DMS 273 (cell line): ENCODE data around the gene NAA35.
A peak's percentile ranks its signal among the peaks of the same experiment; 100 is the strongest.

ENCODE experiments used
- DNase-seq: peaks from one replicate; lab custom pipeline; 2025; ENCODE audit not compliant: unreplicated experiment; lab: John Stamatoyannopoulos, UW

NAA35 gene

GRCh38 chr9:86061972-86062739 lies 121.2 kb downstream of the NAA35 start:
- no peak for DNase-seq

DNA sequence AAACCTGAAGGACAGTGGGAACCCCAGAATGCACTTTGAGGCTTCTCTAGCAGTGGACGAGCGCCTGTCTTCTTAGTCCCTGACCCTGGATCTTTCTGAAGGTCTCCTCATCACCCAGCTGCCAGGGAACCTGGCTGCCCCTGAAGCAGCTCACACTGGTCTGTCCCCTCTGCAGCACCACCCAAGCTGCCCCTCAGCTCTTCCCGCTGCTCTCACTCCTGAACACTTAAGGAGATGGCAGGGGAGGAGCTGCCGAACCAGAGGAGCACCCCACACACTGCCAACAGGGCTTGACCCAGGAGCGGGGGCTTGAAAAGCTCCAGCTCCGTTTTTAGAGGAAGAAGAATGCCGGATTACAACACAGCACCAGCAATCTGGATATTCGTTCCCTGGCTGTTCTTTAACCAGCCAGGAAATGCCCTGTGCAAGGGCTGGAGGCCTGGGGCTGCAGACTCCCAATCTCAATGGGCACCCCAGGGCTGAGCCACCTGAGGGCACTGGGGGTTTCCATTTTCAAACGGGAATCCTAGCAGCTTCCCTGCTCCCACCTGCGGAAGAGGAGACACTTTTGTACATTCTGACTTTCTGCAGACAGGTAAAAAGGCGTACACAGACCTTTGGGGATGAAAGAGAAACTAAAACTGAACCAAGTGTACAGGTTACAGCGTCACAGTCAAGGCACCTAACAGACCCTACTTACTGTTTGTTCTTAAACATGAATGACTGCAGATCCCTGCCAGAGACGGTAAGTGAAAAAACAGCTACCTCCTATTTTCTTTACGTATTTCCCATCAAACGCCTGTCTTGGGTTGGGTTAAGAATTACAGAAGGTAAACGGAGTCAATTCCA lies 122.1 kb downstream of the NAA35 start:
- no peak for DNase-seq

DNA sequence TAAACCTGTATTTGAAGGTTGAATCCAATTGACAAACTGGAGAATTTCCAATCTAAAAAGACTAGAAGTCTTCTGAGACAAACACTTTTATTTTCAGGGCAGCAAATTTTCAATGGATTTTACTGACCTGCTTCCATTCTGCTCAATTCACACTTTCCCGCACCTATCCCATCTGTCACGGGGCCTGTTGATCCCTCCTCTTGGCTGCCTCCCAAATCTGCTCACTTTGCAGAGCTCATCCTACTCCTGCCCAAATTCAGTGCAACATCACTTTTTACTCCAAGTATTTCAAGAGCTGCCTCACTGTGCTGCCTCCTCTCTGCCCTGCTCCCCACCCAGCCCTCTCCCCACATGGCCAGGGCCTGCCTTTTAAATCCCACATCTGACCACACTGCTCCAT lies 123.3 kb downstream of the NAA35 start:
- DNase-seq = peak; percentile 88

DNA sequence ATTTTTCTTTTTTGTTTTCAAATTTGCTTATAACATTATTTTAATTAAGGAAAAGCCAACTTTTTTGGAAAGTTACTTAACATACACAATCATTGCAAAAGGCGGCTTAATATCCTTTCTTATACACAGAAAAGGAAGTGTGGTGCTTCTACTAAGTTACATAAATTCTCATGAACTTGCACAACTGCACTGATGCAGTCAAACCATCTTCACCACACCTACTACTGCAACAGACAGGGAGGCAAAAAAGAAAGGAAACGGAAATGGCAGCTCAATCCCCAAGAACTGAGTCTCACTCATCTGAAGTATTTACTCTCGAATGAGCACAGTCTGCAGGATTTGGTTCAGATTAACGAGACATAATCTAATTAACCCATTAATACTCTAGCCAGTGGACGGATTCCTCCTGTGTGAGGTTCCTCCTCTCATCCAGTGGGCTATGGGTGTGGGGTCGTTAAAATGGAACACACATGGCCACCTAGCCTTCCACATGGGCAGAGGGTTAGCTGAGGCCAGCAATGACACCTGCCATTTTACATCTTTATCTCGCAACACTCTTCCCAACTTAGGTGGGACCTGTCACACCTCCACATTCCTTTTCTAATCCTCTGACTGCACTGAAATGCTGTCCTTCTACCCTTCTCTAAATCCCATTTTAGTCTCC lies 128.4 kb downstream of the NAA35 start:
- DNase-seq = no peak
